HG03571 (cell line): ENCODE results near the gene CRTC1.

Source experiments
- ATAC-seq: cut with Tn5 transposase; IDR thresholded peaks from one replicate; pipeline ENCODE4 v1.9.1; 2021; ENCODE audit not compliant: unreplicated experiment

Gene CRTC1

GRCh38 chr19:18699403-18700054 is 16.0 kb downstream of the CRTC1 start:
- ATAC-seq, result no peak

GRCh38 chr19:18700501-18701249 is 17.2 kb downstream of the CRTC1 start:
- peak; percentile 56 for ATAC-seq

GRCh38 chr19:18701250-18701608 is 17.7 kb downstream of the CRTC1 start:
- peak; percentile 13 for ATAC-seq

GRCh38 chr19:18704054-18704453 is 20.6 kb downstream of the CRTC1 start:
- no peak for ATAC-seq

GRCh38 chr19:18704971-18705370 is 21.5 kb downstream of the CRTC1 start:
- ATAC-seq, result no peak

GRCh38 chr19:18708452-18709231 is 25.2 kb downstream of the CRTC1 start:
- ATAC-seq, result no peak

- no peak for ATAC-seq
Measured at GRCh38 chr19:18709546-18709945, 26.1 kb downstream of the CRTC1 start.

GRCh38 chr19:18710186-18710585 is 26.7 kb downstream of the CRTC1 start:
- ATAC-seq, result no peak

GRCh38 chr19:18710996-18711751 is 27.7 kb downstream of the CRTC1 start:
- ATAC-seq, result no peak

GRCh38 chr19:18711893-18712292 is 28.4 kb downstream of the CRTC1 start:
- no peak for ATAC-seq

GRCh38 chr19:18712981-18713380 is 29.5 kb downstream of the CRTC1 start:
- no peak for ATAC-seq

GRCh38 chr19:18713550-18714117 is 30.2 kb downstream of the CRTC1 start:
- ATAC-seq, result no peak

GRCh38 chr19:18715416-18715815 is 31.9 kb downstream of the CRTC1 start:
- no peak for ATAC-seq

GRCh38 chr19:18716857-18717256 is 33.4 kb downstream of the CRTC1 start:
- no peak for ATAC-seq

GRCh38 chr19:18717601-18718000 is 34.1 kb downstream of the CRTC1 start:
- ATAC-seq, result no peak

GRCh38 chr19:18718015-18718526 is 34.6 kb downstream of the CRTC1 start:
- ATAC-seq, result no peak

GRCh38 chr19:18718846-18719458 is 35.5 kb downstream of the CRTC1 start:
- ATAC-seq, result no peak

- ATAC-seq, result no peak
Measured at GRCh38 chr19:18719541-18719940, 36.1 kb downstream of the CRTC1 start.

GRCh38 chr19:18723871-18724377 is 40.4 kb downstream of the CRTC1 start:
- no peak for ATAC-seq
